Activated CD4-positive, alpha-beta T cell treated with anti-CD3 and anti-CD28 coated beads, Interleukin-2, amount 50 U/mL, for 1 hour (primary cell): ENCODE measurements around the gene HPSE2.

ENCODE experiments used
- DNase-seq: peaks from one replicate; pipeline ENCODE4 v3.0.0-alpha.2; 2020

The HPSE2 gene

DNA sequence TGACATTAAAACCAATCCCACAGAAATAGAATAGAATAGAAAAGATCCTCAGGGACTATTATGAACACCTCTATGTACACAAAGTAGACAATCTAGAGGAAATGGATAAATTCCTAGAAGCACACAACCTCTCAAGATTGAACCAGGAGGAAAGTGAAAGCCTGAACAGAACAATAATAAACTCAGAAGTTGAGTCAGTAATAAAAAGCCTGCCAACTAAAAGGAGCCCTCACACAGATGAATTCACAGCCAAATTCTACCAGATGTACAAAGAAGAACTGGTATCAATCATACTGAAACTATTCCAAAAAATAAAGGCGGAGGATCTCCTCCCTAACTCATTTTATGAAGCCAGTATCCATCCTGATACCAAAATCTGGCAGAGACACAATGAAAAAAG lies 568.6 kb downstream of the HPSE2 start:
- no peak for DNase-seq

- DNase-seq = no peak
Observed at GRCh38 chr10:98666276-98666675, 569.4 kb downstream of the HPSE2 start.

DNA sequence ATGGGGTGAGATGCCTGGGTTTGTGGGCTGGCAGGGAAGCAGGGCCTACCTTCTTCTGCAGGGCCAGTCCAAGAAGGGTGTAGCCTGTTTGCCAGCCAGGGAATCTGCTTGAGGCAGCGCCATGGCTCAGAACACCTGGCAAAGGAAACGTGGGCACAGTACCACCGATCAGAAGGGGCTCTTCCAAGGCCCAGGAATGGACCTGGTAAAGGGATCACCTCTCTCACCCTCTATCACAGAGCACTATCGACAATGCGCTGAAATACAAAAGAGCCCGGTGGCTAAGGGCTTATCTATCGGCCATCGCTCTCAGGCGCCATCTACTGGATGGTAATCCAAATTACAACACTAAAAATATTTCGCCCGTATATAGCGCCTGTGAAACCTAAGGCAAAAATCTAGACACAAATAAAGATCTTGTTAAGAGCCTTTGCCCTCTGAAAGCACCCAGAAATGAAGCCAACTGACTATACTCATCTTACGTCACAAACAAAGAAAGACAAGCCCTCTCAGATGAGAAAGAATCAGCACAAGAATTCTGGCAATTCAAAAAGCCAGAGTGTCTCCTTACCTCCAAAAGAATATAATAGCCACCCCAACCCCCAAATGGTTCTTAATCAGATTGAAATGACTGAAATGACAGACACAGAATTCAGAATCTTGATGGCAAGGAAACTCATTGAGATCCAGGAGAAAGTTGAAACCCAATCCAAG lies 571.2 kb downstream of the HPSE2 start:
- DNase-seq = no peak

GRCh38 chr10:98659951-98660350 lies 575.7 kb downstream of the HPSE2 start:
- DNase-seq = no peak

- no peak for DNase-seq
Observed at GRCh38 chr10:98655492-98655891, 580.2 kb downstream of the HPSE2 start.

- DNase-seq = no peak
Observed at GRCh38 chr10:98649170-98649569, 586.5 kb downstream of the HPSE2 start.

DNA sequence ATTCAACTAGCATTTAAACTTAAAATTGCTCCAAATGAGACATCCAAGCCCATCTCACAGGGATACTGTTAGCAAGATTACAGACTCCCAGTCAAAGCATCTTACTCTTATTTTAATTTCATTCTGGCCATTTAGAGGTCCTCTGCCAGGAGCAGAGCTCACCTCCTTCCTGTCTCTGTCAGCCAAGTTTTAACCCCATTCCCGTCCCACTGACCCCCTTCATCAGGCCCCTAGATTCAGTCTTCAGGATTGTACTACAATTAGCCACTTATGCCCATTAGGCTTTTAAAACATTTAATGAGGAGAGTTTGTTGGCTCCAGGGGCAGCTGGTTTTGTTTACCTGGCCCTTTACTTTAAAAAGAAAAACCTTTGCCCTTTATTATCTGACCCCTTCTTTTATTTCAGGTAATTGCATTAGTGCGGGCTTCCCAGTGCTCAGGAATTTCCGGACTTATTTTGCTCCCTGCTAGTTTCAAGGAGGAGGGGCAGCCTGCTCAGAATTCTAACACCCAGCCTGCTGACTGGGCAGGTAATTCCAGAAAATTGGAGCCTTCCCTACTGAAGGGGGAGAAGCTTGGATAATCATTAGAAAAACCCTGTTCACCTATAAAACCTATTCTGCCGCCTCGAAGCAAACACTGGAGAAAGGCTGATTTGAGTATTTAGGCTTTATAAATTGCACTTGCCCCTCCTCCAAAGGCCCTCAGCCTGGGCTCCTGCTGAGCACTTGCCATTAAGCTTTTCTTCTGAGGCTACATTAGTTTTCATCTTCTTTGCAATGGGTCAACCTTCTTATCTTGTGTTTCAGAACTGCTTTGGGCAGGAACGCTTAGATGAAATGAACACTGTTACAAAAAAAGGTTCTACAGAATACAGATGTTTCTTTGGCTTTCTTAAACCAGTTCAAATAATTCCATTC lies 588.4 kb downstream of the HPSE2 start:
- DNase-seq = no peak

DNA sequence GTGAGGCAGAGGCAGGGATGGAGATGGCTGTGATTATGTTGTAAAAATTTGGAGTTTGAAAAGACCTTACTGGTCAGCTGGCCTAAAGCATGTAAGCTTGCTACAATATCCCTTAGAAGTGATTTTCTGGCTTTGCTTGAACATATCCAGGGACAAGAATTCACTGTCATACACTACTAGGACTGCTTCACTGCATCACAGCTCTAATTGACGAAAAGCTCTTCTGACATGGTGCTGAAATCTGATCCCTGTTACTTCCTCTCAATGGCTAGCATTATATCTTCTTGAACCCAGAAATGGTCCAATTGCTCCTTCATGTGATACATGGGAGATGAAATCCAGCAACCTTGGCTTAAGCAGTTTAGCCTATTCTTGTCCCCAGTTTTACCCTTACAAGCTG lies 591.2 kb downstream of the HPSE2 start:
- DNase-seq = no peak

DNA sequence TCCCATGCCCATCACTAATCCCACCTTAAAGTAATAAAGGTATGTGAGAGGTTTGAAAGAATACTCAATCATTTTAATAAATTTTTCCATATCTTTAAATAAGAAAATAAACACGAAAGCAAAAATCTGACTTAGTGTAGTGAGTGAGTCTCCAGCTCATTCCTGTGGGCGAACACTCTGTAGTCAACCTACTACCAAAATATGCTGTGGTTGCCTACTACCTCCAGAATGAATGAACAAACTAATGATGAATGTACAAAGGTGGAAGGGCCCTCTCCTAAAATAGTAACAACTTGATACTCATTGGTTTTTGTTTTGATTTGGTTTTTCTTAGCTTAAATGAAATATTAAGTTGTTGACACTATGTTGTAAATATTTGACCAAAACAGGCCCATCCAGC lies 593.4 kb downstream of the HPSE2 start:
- no peak for DNase-seq

DNA sequence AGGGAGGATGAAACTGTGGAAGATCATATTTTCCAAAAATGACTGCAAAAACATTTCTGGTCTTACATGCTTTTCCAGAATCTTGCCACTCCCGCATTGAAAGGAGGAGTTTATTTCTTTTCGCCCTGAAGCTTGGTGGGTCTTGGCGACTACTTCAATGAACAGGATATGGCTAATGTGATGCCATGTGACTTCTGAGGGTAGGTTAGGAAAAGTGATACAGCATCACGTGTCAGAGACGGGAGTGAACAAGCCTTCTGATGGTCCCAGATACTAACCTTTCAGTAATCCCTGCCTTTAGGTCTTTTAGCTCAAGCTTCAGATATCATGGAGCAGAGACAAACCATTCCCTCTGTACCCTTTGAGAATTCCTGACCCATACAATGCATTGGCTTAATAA lies 596.7 kb downstream of the HPSE2 start:
- no peak for DNase-seq

- DNase-seq = no peak
Observed at GRCh38 chr10:98636921-98637329, 598.7 kb downstream of the HPSE2 start.

DNA sequence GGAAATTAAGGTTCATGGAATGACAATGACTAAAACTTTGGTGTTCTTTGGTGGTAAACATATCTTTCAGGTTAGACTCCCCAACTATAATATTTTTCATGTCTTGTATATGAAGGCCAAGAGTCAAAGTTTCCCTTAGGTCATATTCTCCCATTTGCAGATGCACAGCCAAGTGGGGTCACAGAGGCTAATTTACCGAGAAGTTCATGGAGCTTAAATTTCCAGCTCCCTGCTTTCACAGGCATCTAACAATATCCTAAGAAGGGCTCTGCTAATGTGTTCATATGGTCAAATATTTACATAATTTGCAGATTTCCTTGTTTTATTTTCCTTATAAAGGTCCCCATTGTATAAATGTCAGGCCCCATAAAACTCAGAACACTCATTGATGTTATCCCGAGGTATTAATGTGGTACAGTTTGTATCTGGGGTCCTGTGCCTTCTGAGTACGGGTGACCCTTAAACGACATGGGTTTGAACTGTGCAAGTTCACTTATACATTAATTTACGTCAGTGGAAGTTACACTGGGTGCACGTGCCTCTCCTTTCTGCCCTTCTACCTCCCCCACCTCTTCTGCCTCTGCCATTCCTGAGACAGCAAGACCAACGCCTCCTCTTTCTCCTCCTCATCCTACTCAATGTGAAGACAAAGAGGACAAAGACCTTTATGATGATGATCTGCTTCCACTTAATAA lies 603.0 kb downstream of the HPSE2 start:
- no peak for DNase-seq

DNA sequence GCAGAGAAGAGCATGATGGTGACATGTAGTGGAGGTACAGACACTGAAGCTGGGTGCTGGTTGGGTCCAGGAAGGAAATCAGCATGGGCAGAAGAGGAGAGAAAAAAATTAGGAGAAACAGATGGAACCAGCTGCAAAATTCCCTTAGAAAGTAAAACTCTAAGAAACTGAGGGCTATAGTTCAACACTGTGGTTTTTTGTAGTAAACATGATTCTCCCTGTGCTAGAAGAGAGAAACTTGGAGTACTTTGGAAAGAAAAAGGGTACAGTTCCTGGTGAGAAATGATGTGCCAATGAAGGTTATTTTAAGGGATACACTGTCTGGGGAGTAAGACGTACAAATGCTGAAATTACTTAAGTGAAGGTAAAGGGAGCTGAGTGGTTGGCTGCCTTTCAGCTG lies 607.4 kb downstream of the HPSE2 start:
- no peak for DNase-seq

DNA sequence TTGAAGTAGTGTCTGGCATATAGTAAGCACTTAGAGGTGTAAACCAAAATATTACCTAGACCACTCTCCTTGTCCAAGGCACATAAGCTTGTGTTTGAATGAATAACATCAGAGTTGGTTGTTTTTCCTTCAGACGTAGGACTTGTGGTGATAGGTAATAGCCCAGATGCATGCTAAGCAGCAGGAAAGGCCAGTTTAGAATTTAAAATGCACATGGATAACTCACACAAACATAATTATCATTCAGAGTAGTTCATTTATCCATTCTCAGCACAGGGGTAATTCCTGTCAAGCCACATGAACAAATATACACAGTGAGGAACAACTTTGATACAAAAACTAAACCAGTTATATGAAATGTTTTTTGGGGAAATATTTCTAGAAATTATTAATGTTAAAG lies 607.9 kb downstream of the HPSE2 start:
- DNase-seq = no peak

DNA sequence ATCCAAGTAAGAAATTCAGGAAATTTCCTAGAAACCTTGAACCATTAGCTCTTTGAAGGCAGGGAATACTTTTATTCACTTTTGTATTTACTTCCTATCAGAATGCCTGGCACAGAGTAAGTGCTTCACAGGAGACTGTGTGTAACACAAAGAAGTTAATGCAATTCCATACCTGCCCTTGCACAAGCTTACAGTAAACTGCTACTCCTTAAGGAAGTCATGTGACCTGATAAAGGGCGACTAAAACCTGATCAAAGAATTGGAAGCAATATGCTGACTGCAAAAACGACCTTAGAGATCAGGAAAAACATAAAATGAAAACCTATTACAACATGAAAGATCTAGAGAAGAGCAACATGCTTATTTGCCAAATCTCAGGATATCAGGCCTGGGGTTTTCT lies 610.7 kb downstream of the HPSE2 start:
- no peak for DNase-seq

DNA sequence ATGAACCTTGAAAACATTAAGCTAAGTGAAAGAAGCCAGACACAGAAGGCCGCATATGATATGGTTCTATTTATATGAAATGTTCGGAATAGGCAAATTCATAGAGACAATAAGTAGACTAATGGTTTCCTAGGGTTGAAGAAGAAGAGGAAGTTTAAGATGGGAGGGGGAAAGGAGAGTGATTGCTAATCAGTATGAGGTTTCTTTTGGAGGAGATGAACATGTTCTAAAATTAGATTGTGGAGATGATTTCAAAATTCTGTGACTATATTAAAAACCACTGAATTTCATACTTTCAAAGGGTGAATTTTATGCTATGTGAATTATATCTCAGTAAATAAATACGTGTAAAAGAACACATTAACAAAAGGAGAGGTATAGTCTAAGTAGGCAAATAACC lies 612.5 kb downstream of the HPSE2 start:
- no peak for DNase-seq

- no peak for DNase-seq
Observed at GRCh38 chr10:98621630-98622029, 614.0 kb downstream of the HPSE2 start.

DNA sequence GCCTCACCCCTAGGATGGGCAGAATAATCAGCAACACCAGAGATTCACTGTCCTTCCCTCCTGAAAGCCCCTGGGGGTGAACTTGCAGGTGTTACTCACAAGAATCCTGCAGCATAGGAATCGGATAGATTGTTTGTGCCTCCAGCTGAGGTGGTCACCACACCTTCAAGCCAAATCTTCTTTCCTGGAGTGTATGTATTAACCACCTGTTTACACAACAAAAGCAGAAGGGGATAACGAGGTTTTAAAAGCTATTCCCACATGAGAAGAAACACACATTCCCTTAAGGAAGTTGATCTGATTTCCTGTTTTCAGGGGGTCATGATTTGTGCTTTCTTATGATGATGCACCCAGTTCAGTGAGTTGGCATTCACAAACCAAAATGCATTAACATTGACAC lies 615.1 kb downstream of the HPSE2 start:
- DNase-seq = no peak

DNA sequence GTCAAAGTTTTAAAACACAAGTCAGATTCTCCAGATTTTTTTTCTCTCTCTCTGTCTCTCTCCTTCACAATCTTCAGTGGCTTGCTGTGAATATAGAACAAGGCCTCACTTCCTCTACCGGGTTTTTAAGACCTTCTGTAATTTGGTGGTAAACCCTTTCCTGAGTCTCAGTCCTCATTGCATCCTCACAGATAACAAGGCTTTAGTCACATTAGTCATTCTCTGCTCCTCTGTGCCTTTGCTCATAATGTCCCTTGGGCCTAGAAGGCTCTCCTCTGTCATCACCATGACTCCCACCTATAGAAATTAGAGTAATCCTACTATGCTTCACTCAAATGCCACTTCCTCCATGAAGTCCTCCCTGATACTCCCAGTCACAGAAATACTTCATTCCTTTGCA lies 616.2 kb downstream of the HPSE2 start:
- DNase-seq = no peak

DNA sequence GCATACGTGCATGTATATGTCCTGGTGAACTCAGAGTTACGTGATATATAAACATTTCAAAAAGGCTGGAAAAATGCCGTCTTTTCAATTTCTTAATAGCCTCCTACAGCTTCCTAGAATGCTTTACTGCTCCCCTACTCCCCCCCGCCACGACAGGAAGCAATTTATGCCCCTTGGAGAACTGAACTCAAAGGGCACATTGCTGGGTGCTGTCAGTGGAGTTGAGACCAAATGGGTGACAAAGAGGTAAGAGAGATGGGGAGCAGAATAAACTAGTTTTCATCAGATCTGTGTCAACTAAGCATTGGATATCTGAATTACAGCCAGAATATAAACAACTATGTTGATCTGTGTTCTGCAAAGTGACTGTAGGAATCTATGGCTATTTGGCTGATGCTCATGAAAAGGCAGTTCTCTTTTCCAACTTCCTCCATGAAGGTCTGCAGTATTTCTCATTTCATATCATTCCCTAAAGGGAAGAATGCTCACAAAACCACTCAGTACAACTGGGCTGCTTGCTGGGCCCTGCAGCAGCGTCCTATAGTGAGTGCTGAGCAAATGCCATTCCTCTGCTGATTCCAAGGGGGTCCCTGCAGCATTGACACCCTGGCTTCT lies 617.6 kb downstream of the HPSE2 start:
- DNase-seq = no peak

DNA sequence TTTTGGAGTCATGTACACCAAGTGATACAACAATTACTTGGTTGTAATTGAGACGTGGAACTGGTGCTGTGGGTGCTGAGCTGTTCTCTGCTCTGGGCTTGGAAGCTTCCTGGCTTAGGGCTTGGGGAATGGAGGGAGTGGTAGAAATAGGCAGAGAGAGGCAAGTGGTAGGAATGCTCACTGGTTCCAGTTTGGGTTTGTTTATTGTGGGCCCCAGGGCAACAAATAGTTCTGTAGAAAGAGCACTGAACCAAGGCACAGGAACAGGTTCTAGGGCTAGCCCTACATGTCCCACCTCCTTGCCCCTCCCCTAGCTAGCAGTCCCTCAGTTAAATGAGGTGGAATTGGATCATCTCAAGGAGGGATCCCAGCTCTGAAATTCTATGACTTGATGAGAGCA lies 622.2 kb downstream of the HPSE2 start:
- DNase-seq = no peak

GRCh38 chr10:98611436-98611835 lies 624.2 kb downstream of the HPSE2 start:
- no peak for DNase-seq

GRCh38 chr10:98610836-98611235 lies 624.8 kb downstream of the HPSE2 start:
- no peak for DNase-seq
